Measurements from ENCODE around the gene TBX3.

Gene TBX3

DNA sequence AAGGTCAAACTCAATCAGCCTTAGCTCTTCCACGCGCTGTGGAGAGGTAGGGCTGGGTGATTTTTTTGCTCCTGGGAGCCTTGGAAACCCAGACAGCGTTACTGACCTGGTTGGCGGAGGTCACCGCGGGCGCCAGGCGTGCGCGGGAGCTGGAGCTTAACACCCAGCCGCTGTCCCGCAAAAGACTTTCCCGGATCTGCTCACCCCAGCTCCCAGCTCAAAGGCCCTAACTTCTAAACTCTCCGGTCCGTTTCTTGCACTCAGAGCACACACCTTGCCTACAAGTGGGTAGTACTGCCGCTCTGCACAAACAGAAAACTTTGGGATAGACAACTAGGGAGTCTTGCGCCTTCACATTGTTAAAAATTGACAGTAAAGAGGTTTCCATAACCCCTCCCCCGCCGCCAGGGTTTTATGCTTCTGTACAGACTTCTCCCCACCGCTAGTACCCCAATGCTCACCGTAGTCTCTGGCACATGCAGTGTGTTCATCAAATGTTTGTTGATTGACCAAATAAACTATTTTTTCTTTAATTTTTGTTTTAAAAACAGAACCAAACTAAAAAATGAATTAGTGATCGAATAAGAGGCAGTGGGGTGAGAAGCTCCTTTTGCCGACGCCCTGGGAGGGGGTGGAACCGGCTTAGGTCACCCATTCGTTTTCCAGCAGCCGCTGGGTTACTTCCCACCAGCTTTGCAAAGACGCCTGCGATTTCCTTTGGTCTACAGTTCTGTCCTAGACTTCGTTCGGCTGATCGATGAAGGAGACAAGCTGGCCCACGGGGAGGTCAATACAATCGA, 12.7 kb upstream of the TBX3 start:
- no peak for DNase-seq (ENCODE audit: low spot score)

DNA sequence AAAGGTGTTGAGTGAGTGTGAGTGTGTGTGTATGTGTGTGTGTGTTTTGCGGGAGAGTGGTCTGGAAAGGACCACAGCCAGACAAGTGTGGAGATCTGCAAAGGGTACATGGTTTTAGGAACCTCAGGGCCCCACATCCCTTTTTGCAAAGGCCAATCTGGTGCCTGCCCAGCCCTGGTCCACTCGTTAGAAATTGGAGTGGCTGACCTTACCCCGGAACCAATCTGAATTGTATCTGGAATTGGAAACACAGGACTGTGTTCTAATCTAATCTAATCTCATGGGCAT, 11.3 kb upstream of the TBX3 start:
- no peak for DNase-seq (ENCODE audit: low spot score)

DNA sequence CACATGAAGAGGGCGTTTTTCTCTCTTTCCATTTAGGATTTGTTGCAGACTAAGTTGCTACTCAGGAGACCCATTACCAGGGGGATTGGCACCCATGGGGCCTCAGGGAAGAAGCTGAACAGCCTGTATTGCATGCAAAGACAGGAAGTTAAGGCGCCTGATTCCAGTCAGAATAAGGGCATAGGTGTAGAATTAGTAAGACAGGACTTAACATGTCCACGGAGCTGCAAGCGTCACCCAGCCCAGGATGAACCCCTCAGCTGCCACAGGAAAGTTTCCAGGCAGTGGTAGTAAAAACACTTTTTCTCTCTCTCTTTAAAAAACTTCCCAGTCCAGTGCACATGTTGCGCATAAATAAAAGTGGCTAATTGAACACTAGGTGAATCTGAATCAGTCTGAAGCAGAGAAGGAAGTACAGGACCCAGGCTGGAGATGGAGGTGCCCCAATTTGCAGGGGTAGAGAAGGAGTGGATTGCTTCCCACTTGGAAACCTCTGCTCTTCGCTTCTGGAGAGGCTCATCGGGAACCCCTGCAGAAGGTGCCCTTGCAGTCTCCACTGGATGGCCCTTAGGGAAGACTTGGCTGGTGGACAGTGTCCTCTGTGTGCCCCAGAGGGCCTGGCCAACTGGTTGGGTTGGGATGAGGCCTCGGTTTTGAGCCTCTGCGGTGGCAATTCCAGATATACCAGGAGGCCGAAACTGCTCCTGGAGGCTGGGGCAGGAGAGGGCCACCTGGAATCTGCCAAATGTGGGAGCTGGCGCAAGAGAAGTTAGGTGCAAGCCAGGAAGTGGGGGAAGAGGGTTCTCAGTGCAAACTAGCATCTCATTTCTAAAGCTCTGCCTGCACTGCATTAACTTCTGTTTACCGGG, 10.7 kb upstream of the TBX3 start:
- no peak for DNase-seq (ENCODE audit: low spot score)

DNA sequence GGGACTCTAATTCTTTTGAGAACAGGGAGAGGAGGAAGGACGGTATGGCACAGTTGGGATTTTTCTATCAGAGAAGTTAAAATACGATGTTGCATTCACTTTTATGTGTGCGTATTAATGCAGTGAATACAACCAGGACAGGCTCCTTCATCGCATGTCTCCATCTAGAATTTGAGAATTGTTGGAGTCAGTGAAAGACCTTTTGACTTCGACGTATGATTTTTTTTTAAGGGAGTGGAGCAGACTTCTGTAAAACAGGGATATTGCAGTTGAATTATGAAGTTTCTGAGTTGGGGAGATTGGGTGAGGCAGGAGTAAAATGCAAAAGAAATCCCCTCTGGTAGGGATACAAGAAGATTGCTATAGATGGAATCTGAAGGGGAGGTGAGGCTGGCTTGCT, 9.6 kb upstream of the TBX3 start:
- no peak for DNase-seq (ENCODE audit: low spot score)

DNA sequence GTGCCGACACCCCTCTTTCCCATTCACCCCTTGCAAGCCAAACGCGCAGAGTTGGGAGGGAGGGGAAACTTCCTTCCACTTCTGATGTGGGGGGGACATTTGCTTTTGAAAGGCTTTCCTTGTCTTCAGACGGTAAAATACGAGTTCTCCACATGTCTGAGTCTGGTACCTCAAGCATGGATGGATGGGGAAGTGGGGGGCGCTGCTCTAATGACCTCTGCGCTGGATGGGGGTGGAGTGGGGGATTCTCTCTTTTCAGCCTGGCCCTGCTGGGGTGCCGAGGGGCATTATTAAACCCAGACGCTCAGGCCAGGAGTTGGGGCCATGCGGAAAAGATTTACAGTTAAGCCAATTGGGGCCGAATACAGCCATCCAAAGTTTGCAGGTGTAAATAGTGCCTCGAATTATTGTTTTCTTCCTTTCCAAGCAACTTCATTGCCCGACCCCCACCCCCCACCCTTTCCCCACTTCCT, 9.1 kb upstream of the TBX3 start:
- DNase-seq (ENCODE audit: low spot score) = no peak

DNA sequence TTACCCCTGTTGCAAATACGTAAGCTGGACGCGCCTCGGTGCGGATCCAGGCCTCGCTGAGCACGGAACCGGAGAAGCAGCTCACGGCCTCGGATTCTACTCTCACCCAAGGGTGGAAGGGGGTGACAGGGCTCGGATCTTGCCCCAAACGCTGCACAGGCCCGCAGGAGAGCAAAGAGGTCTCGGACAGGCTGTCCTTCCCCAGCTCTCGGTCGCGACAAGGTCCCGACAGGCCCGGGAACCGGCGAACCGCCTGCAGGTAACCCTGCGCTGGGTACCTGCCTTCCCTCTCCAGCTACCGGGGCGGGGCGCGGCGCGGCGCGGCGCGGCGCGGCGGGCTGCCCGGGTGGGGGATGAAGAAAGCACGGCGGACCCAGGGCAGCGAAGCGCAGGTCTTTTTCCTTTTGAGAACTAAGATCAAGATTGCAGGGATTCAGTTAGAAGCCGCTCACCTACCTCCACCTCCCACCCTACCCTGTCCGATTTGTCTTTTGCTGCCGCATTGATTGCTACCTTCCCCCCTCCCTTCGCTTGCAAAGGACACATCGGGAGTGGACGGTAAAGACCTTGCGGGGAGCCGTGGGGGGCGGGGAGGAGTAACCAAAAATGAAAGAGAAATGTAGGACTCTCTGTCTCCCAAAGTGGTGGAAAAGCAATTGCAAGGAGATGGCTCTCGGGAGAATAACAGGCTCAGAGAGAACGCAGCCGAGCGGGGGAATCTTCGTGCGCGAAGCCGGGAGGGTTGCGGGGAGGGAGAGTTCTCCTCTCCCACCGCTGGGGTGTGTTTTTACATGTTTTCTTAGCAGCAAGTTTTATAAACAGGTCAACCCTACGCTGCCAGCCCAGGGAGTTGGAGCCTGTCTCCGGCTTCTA, 8.4 kb upstream of the TBX3 start:
- no peak for DNase-seq (ENCODE audit: low spot score)

DNA sequence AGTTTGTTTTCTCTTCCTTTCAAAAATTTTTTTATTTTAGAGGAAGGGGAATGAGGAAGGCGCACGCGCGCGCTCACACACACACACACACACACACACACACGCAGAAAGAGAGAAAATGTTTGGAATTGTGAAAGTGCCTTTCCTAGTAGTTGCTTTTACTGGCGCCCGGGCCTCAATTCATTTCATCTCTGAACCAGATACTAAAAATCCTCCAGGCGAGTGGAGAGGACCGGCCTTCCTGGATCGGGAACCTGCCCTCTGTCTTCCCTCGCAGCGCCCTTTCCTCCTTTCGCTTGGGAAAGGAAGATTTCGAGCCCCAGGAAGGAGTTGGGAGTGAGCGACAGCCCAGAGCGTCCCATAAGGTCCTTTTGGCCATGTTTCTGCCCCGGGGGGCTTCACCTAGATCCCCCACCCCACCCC, 7.8 kb upstream of the TBX3 start:
- no peak for DNase-seq (ENCODE audit: low spot score)

DNA sequence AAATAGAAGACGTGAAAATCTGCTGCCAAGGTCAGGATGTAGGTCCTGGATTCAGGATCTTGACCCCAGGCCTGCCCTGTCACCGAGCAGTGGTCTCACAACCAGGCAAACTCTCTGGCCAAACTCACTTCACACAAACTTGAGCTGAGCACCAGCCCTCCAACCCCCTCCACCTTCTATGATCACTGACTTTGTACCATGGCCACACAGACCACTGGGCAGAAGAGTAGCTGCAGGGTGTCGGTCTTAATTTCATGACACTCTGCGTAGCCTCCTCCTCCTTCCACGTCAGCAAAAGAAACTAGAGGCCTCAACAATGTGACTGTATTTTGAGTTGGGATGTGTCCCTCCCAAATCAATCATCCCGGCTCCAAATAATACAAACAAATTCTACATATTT, 7.2 kb upstream of the TBX3 start:
- DNase-seq (ENCODE audit: low spot score) = no peak

DNA sequence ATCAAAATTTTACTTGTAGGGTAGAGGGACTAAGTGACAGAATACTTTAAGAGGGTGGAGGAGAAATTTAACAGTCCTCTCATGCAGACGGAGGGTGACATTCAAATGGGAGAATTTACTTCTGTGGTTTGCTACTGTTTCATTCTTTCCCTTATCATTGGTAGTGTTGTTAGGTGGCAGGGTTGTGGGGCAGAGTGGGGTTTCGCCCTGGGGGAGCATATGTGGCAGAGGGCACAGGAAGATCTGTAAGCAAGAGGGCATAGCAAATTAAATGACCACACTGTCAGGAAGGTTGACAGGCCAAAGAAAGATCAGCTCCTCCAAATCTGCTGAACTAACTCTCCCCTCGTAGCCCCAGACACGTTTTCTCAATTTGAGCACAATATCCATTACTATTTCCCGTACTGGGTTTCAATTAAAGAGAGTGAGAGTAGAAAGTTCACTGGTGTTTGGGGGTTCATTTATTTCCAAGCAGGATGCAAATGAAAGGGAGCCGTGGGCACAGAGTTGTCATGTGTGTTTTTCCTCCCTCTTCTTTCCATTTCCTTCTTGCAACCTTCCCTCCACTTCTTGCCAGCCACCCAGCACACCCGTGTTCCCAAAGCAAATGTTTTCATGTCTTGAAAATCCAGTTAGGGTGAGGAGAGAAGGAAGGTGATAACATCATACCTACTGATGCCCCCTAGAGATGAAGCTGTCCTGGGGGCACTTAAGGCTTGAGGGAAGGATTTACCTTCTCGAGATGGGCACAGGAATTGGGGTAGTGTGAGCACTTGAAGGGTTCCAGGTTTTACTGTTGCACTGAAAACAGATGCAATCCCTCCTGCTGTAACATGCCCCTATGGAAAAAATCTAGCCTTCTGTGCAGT, 6.5 kb upstream of the TBX3 start:
- DNase-seq (ENCODE audit: low spot score) = no peak

DNA sequence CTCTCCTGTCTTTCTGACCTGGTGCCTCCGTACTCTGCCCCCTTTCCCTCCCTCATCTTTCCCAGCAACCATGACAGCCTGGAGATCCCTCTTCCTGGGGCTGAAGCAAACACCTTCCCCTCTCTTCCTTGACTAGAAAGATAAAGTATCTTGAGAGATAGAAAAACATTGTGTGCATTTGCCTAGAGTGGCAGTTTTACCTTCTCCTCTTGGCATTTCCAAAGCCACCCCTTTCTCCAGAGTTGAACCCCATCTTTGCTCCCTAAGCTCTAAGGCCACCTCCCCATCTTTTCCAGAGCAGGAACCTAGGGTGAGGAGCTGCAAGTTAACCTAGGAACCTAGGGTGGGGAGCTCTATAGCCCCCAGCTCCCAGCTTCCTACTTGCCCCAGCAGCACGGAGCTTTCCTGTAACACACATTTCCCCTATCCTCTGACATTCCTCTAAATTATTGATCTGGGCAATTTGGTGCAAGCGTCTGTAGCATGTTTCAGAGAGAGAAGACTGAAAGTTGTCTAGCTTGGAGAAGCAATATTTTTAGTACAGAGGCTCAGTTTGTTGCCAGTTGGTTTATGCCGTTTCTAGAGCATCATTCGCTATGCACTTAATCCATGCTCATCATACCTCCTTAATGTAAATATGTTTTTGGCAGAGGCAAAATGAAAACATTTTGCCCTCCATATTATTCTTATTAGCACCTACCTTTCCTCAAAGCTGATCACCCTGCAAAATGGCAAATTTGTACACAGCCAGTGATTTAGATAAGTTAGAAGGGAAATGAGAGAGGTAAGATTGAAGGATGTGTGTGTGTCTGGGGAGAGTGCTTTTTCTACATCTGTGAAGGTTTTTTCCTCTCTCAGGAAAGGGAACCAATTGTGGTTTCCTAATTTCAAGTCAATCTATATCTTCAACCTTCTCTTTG, 5.4 kb upstream of the TBX3 start:
- DNase-seq (ENCODE audit: low spot score) = no peak

DNA sequence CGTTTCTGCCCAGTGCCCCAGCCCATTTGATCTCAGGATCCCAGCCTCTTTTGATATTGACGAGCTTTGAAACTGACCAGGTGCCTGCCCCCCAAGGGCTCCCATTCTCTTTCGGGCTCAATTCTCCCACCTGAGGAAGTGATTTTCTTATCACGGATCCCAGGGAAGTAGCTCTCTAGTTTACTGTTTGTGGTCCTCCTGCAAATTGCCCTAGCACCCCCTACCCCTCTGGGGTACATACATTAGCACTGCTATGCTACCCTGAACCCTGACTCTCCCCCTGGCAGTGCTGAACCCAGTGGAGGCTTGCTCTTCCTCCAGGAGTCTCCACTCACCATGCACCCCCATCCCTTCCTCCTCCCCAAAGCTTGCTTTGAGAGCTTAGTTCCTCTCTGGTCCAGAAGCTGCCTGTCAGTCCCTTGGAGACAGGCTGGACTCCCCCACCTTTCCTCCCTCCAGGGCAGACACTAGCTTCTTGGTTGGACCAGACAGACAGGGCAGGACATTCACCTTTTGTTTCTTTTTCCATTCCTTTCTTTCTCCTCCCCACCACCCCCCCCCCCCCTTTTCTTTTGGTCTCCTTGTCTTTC, 4.4 kb upstream of the TBX3 start:
- DNase-seq (ENCODE audit: low spot score) = no peak

DNA sequence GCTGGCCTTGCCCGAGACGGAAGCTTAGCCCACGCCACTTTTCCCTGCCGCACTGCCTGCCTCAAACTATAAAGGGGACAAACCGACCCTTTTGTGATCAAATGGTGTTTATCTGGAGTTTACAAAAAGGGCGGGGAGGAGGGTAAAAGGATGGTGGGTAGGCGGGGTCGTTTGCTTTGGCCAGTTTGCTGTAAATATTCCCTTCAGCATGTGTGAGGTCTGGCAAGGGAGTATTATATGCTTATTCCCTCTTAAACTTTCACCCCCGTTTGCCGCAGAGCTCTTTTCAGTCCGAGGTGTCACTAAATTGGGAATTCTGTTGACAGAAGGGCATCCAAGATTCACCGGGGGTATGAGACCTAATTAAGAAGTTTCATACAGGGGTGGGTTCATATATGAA, 3.8 kb upstream of the TBX3 start:
- no peak for DNase-seq (ENCODE audit: low spot score)

DNA sequence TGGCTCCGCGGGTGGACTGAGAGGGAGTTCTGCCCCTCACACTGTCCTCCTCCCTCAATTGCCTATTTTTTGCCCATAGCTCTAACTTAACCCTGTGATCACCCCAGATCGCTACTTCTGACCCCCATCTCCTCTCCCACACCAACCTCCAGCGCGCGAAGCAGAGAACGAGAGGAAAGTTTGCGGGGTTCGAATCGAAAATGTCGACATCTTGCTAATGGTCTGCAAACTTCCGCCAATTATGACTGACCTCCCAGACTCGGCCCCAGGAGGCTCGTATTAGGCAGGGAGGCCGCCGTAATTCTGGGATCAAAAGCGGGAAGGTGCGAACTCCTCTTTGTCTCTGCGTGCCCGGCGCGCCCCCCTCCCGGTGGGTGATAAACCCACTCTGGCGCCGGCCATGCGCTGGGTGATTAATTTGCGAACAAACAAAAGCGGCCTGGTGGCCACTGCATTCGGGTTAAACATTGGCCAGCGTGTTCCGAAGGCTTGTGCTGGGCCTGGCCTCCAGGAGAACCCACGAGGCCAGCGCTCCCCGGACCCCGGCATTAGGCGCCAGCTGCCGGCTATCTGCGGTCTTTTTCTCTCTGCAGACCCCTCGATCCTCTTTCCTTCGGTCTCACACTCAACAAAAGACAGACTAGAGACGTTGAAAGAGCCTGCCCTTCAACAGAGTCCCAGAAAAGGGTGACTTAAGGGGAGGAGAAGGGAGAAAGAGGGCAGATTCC, 3.0 kb upstream of the TBX3 start:
- no peak for DNase-seq (ENCODE audit: low spot score)

DNA sequence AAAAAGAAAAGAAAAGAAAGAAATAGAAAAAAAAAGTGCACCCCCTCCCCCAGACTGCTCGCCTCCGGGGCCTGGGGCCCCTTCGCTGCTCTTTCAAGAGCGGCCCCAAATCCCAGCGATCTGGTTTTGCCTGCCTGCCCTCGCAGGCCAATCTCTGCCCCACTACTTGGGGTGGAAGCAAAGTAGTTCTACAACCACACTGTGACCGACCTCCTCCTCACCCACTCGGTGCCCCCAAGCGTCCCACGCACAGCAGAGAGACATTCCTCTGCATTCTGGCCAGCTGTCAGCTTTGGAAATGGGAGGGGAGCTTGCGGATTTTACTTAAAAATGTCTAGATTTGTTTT, 2.4 kb upstream of the TBX3 start:
- no peak for DNase-seq (ENCODE audit: low spot score)

DNA sequence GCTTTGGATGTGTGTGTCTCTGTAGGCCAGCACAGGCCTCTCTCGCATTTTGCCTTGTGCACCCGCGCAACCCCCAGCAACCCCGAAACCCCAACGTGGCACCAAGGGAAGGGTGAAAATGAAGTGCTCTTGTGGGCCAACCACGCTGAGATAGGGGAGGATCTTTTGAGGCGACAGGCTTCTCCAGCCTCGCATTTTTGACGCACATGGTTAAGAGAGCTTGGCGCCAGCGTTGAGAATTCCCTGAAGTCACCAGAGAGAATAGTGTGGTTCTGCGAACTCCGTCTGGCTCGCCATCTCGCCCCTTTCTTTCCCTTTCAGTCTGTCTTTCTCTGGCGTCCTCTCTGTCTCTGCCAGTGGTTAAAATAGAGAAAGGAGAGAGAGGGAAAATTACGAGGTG, 1.9 kb upstream of the TBX3 start:
- DNase-seq (ENCODE audit: low spot score) = no peak

DNA sequence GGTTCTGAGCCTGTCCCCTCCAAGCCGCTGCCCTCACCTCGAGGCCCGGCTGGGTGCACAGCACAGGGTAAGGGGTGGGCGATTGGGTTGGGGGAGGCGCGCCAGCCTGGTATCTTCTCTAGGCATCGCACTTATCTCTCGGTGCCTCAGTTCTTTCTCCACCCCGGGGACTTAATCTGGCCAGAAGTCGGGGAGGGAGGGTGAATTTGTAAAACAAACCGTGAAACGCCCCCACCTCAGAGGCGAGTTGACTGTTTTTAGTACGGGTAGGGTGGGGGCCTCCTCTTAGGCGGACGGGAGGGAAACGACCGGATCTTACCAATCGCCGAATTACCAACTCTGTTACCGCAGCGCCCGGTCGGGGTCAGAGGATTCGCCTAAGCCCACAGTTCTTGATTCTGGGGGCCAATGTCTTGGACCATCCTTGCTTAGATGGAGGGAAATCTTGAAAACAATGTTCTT, 1.4 kb upstream of the TBX3 start:
- DNase-seq (ENCODE audit: low spot score) = no peak

DNA sequence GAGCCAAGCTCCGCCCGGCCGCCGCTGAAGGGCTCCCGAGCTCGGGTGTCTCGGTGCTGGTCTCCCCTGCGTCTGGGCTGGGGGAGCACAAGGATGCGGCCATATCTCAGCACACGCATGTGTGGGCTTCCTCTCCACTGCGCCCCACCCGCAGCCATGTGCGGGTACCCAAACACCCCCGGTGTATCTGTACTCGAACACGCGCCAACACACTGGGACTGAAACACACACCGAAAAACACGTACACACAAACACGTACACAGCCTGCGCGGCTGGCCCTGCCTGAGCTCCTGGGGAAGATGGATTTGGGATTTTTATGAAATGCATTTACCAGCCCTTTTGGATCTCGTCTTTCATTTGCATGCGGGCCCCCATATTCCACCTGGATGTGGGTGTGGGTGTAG, 897 bp upstream of the TBX3 start:
- DNase-seq (ENCODE audit: low spot score) = no peak

DNA sequence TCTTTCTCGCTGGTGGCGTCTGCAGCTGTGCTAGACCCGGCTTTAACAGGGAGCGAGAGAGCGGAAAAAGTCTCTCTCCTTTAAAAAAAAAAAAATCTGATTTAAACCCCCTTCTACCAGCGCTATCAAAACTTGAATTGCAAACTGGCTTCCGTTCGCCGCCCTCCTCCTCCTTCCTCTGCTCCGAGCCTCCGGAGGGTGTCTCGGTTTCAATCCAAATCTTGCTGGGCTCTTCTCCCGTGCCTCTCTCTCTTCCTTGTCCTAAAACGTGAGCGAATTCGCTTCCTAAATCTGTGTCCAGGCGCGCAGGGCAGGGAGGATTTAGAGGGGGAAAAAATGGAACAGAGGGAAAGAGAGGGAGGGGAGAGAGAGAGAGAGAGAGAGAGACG, 272 bp downstream of the TBX3 start:
- no peak for DNase-seq (ENCODE audit: low spot score)

Measured in CD4-positive, alpha-beta T cell treated with Interleukin-6 at 100 ng/mL for 8 hours (primary cell).